HepG2 (cell line): ENCODE results near the gene MRPL58. TPM values are rescaled to one million over a fixed set of nuclear protein-coding genes. Genes with fewer than 3 reads are reported as not detected.

ENCODE experiments used
- CHCHD3 ChIP-seq: sonication (generic); formaldehyde crosslinking; IDR thresholded peaks from 2 replicates; pipeline ENCODE4 v1.8.0; 2022; ENCODE audit warnings: mild to moderate bottlenecking, missing genetic modification reagents, moderate library complexity
- CHD4 ChIP-seq: fragments of 200-600 bp; sonication (generic); IDR thresholded peaks from 2 replicates; pipeline ENCODE4 v1.7.0; 2017; ENCODE audit warnings: mild to moderate bottlenecking, low read length, borderline replicate concordance
- EZH2 ChIP-seq: conservative IDR thresholded peaks from 2 replicates; pipeline ENCODE4 v1.6.1; 2012; ENCODE audit warnings: mild to moderate bottlenecking, low read depth, low read length, moderate library complexity
- FOSL1 ChIP-seq: sonication (generic); formaldehyde crosslinking; IDR thresholded peaks from 2 replicates; pipeline ENCODE4 v1.9.0; 2021; ENCODE audit warnings: missing genetic modification reagents, borderline replicate concordance
- FOXO4 ChIP-seq: sonication (generic); formaldehyde crosslinking; conservative IDR thresholded peaks from 2 replicates; pipeline ENCODE4 v1.8.1; 2023; ENCODE audit warnings: missing genetic modification reagents
- MXD4 ChIP-seq: IDR thresholded peaks from 2 replicates; pipeline ENCODE4 v1.6.1; 2016; ENCODE audit warnings: mild to moderate bottlenecking, missing biosample characterization, missing genetic modification reagents
- NR2F2 ChIP-seq: IDR thresholded peaks from 2 replicates; pipeline ENCODE4 v1.6.1; 2012; ENCODE audit warnings: low read depth, inconsistent platforms, borderline replicate concordance
- PAWR ChIP-seq: sonication (generic); formaldehyde crosslinking; IDR thresholded peaks from 2 replicates; pipeline ENCODE4 v1.4.0; 2020; ENCODE audit warnings: missing genetic modification reagents, mild to moderate bottlenecking, borderline replicate concordance
- PLSCR1 ChIP-seq: sonication (generic); formaldehyde crosslinking; IDR thresholded peaks from 2 replicates; pipeline ENCODE4 v1.5.0; 2020; ENCODE audit warnings: missing genetic modification reagents, mild to moderate bottlenecking, borderline replicate concordance
- RCOR2 ChIP-seq: IDR thresholded peaks from 2 replicates; pipeline ENCODE4 v1.6.1; 2016; ENCODE audit warnings: missing biosample characterization, missing genetic modification reagents
- RFX3 ChIP-seq: IDR thresholded peaks from 2 replicates; pipeline ENCODE4 v1.6.1; 2016; ENCODE audit warnings: missing biosample characterization, missing genetic modification reagents
- STAT5B ChIP-seq: sonication (generic); formaldehyde crosslinking; IDR thresholded peaks from 2 replicates; pipeline ENCODE4 v1.4.0; 2020; ENCODE audit warnings: missing genetic modification reagents
- ZBTB8A ChIP-seq: sonication (generic); formaldehyde crosslinking; IDR thresholded peaks from 2 replicates; pipeline ENCODE4 v1.4.0; 2020; ENCODE audit warnings: mild to moderate bottlenecking, low read depth, missing genetic modification reagents, borderline replicate concordance
- ZFP1 ChIP-seq: IDR thresholded peaks from 2 replicates; pipeline ENCODE4 v1.6.1; 2016
- ZNF180 ChIP-seq: sonication (generic); formaldehyde crosslinking; IDR thresholded peaks from 2 replicates; pipeline ENCODE4 v1.4.0; 2020; ENCODE audit warnings: low read depth, missing genetic modification reagents, borderline replicate concordance
- ZNF280D ChIP-seq: sonication (generic); formaldehyde crosslinking; IDR thresholded peaks from 2 replicates; pipeline ENCODE4 v1.5.1; 2020; ENCODE audit warnings: mild to moderate bottlenecking, missing genetic modification reagents
- ZNF430 ChIP-seq: sonication (generic); formaldehyde crosslinking; IDR thresholded peaks from 2 replicates; pipeline ENCODE4 v1.9.0; 2021; ENCODE audit warnings: mild to moderate bottlenecking, missing genetic modification reagents
- ZNF451 ChIP-seq: sonication (generic); formaldehyde crosslinking; IDR thresholded peaks from 2 replicates; pipeline ENCODE4 v1.5.0; 2020; ENCODE audit warnings: mild to moderate bottlenecking, missing genetic modification reagents
- ZNF567 ChIP-seq: sonication (generic); formaldehyde crosslinking; IDR thresholded peaks from 2 replicates; pipeline ENCODE4 v1.8.1; 2023; ENCODE audit warnings: mild to moderate bottlenecking, missing genetic modification reagents, borderline replicate concordance
- ZNF598 ChIP-seq: sonication (generic); formaldehyde crosslinking; IDR thresholded peaks from 2 replicates; pipeline ENCODE4 v1.5.1; 2020; ENCODE audit warnings: mild to moderate bottlenecking, missing genetic modification reagents, borderline replicate concordance
- ZNF674 ChIP-seq: sonication (generic); formaldehyde crosslinking; IDR thresholded peaks from 2 replicates; pipeline ENCODE4 v1.5.0; 2020; ENCODE audit warnings: low read depth, mild to moderate bottlenecking, missing genetic modification reagents
- ZNF678 ChIP-seq: sonication (generic); formaldehyde crosslinking; IDR thresholded peaks from 2 replicates; pipeline ENCODE4 v1.4.0; 2020; ENCODE audit warnings: mild to moderate bottlenecking, missing genetic modification reagents
- ZNF749 ChIP-seq: sonication (generic); formaldehyde crosslinking; IDR thresholded peaks from 2 replicates; pipeline ENCODE4 v1.8.0; 2022; ENCODE audit warnings: mild to moderate bottlenecking, missing genetic modification reagents, moderate library complexity, borderline replicate concordance
- ZNF773 ChIP-seq: sonication (generic); formaldehyde crosslinking; IDR thresholded peaks from 2 replicates; pipeline ENCODE4 v1.4.0; 2020; ENCODE audit warnings: missing genetic modification reagents, borderline replicate concordance
- polyA plus RNA-seq, 8 experiments: library from polyadenylated mRNA; depleted of rRNA in 3 of 8; stranded (reverse) in 7 of 8; unstranded in 1 of 8; fragments of >200 nt; fragmentation: Illumina TruSeq in 4 of 8; extraction: Trizol in 4 of 8; gene quantifications; 2 replicates each; pipeline versions ENCODE4 v1.2.1 to v1.2.3, GENCODE V29; 2011 to 2016; ENCODE audit warnings: low read depth in 4 of 8, missing spikeins in 1 of 8, mixed read lengths in 1 of 8; ENCODE audit not compliant: insufficient read depth in 1 of 8
- total RNA-seq, 5 experiments: library from RNA; depleted of rRNA; stranded (reverse); fragments of >200 nt; fragmentation: Illumina TruSeq; extraction: Trizol; gene quantifications; 2 replicates each; pipeline ENCODE4 v1.2.3, GENCODE V29; 2016; ENCODE audit warnings: low read depth in 1 of 5
- TF ChIP-seq, protein P1 (sequence below): sonication (generic); formaldehyde crosslinking; IDR thresholded peaks from 2 replicates; pipeline ENCODE4 v1.8.1; 2023; ENCODE audit warnings: missing genetic modification reagents, mild to moderate bottlenecking, borderline replicate concordance

The MRPL58 gene
- total and polyA plus RNA-seq, 2 of the 13 experiments (the other 11 are each of a cell fraction or from before 2014, with no cell fraction given), result 44.9 to 68.9 TPM

GRCh38 chr17:75034236-75034908 is 21.9 kb downstream of the MRPL58 start (continued):
- TF ChIP-seq, protein P1, sequence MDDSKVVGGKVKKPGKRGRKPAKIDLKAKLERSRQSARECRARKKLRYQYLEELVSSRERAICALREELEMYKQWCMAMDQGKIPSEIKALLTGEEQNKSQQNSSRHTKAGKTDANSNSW (CRISPR knock-in tag), result peak; percentile 91; the same call in 1 of the 2 replicates
- 0 out of 2 replicates have a peak, but pooled peaks have one; percentile 1 for TF ChIP-seq ZNF749
- peak; percentile 44; the same call in 1 of the 2 replicates for TF ChIP-seq PLSCR1
- peak; percentile 96 for TF ChIP-seq FOXO4 (CRISPR knock-in tag)
- TF ChIP-seq STAT5B (CRISPR knock-in tag), result 0 out of 2 replicates have a peak, but pooled peaks have one; percentile 19
- TF ChIP-seq FOSL1 (CRISPR knock-in tag), result 0 out of 2 replicates have a peak, but pooled peaks have one; percentile 16
- peak; percentile 28; the same call in 1 of the 2 replicates for TF ChIP-seq NR2F2
- TF ChIP-seq CHD4, result peak; percentile 83
- TF ChIP-seq EZH2, result no peak
- TF ChIP-seq ZNF678, result peak; percentile 91
- peak; percentile 91; the same call in 1 of the 2 replicates for TF ChIP-seq ZFP1 (CRISPR knock-in tag)
- no peak for TF ChIP-seq ZNF674 (CRISPR knock-in tag)
- TF ChIP-seq RCOR2 (CRISPR knock-in tag), result no peak; the same call in 1 of the 2 replicates
- TF ChIP-seq ZBTB8A (CRISPR knock-in tag), result peak; percentile 72; the same call in 1 of the 2 replicates
- TF ChIP-seq ZNF773, result peak; percentile 78; the same call in 1 of the 2 replicates
- TF ChIP-seq PAWR (CRISPR knock-in tag), result peak; percentile 84; the same call in 1 of the 2 replicates
- TF ChIP-seq MXD4, result peak; percentile 74
- TF ChIP-seq ZNF451, result peak; percentile 96
- no peak; the same call in none of the 2 replicates for TF ChIP-seq ZNF598
- TF ChIP-seq ZNF180, result no peak
- no peak; the same call in 1 of the 2 replicates for TF ChIP-seq CHCHD3 (CRISPR knock-in tag)
- TF ChIP-seq ZNF280D (CRISPR knock-in tag), result no peak
- no peak for TF ChIP-seq RFX3 (CRISPR knock-in tag)
- TF ChIP-seq ZNF567 (CRISPR knock-in tag), result peak; percentile 96
- TF ChIP-seq ZNF430 (CRISPR knock-in tag), result peak; percentile 56; the same call in 1 of the 2 replicates
